ENCODE measurements around the gene DNAH8. TPM values are rescaled to one million over a fixed set of nuclear protein-coding genes. Genes with fewer than 3 reads are reported as not detected.

Gene DNAH8
- total RNA-seq, 1 experiment from 2014 or later, result not detected

- CTCF ChIA-PET, result no interaction called here
Measured at GRCh38 chr6:39035681-39036080, 320.6 kb downstream of the DNAH8 start.

GRCh38 chr6:39037082-39037508, 322.0 kb downstream of the DNAH8 start:
- TF ChIP-seq, protein P1, sequence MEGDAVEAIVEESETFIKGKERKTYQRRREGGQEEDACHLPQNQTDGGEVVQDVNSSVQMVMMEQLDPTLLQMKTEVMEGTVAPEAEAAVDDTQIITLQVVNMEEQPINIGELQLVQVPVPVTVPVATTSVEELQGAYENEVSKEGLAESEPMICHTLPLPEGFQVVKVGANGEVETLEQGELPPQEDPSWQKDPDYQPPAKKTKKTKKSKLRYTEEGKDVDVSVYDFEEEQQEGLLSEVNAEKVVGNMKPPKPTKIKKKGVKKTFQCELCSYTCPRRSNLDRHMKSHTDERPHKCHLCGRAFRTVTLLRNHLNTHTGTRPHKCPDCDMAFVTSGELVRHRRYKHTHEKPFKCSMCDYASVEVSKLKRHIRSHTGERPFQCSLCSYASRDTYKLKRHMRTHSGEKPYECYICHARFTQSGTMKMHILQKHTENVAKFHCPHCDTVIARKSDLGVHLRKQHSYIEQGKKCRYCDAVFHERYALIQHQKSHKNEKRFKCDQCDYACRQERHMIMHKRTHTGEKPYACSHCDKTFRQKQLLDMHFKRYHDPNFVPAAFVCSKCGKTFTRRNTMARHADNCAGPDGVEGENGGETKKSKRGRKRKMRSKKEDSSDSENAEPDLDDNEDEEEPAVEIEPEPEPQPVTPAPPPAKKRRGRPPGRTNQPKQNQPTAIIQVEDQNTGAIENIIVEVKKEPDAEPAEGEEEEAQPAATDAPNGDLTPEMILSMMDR (conservative IDR thresholded peaks at IDR 0.05), result no peak
- no peak for TF ChIP-seq EZH2 (IDR thresholded peaks at IDR 0.05; ENCODE audit: low read depth)
- Histone ChIP-seq H3K79me2 (ENCODE audit: low read depth) (no peaks in the 10 kb centered on the region), H3K36me3 (ENCODE audit: low read depth) (no peaks in the 10 kb centered on the region), H3K9me3 (ENCODE audit: insufficient read depth, low read depth) (no peaks in the 10 kb centered on the region), H3K4me2 (no peak overlapping the region), H2AFZ (no peak overlapping the region), H4K20me1 (ENCODE audit: insufficient read depth) (no peaks in the 10 kb centered on the region), H3K27me3 (ENCODE audit: insufficient read depth, low read depth) (peaks cover 93% of the 10 kb centered on the region), H3K4me1 (replicated peaks; ENCODE audit: insufficient read depth) (no peaks in the 10 kb centered on the region), H3K4me3 (no peak overlapping the region), H3K9me2 (ENCODE audit: insufficient read depth) (no peaks in the 10 kb centered on the region), H3F3A (ENCODE audit: insufficient read depth, low read depth) (no peaks in the 10 kb centered on the region), H3K27ac (no peak overlapping the region)
- ChIA-PET CTCF (no interaction called here), POLR2A (ENCODE audit: unreplicated experiment) (no interaction called here)
- intact Hi-C loops (cut with micrococcal nuclease; ENCODE audit: unreplicated experiment), result no loop called here
- BruUV-seq (replicated peaks), result no TSS peak
- no peak for DNase-seq

More at GRCh38 chr6:39035681-39036080, 320.6 kb downstream of the DNAH8 start:
- TF ChIP-seq, protein P1 (conservative IDR thresholded peaks at IDR 0.05), result no peak
- no peak for TF ChIP-seq EZH2 (IDR thresholded peaks at IDR 0.05; ENCODE audit: low read depth)
- no peaks in the 10 kb centered on the region for H3K79me2 ChIP-seq (ENCODE audit: low read depth)
- no peak overlapping the region for H3K27ac ChIP-seq
- H3K9me3 ChIP-seq (ENCODE audit: insufficient read depth, low read depth), result no peaks in the 10 kb centered on the region
- no peaks in the 10 kb centered on the region for H3K36me3 ChIP-seq (ENCODE audit: low read depth)
- H4K20me1 ChIP-seq (ENCODE audit: insufficient read depth), result no peaks in the 10 kb centered on the region
- H3K4me1 ChIP-seq (replicated peaks; ENCODE audit: insufficient read depth), result no peaks in the 10 kb centered on the region
- BruUV-seq (replicated peaks), result no TSS peak
- DNase-seq, result no peak
- no peak overlapping the region for H3K4me2 ChIP-seq
- H3K9me2 ChIP-seq (ENCODE audit: insufficient read depth), result no peaks in the 10 kb centered on the region
- no peak overlapping the region for H3K4me3 ChIP-seq
- intact Hi-C loops (cut with micrococcal nuclease; ENCODE audit: unreplicated experiment), result no loop called here
- POLR2A ChIA-PET (ENCODE audit: unreplicated experiment), result no interaction called here
- no peak overlapping the region for H2AFZ ChIP-seq
- no peaks in the 10 kb centered on the region for H3F3A ChIP-seq (ENCODE audit: insufficient read depth, low read depth)
- H3K27me3 ChIP-seq (ENCODE audit: insufficient read depth, low read depth), result peaks cover 93% of the 10 kb centered on the region

DNA sequence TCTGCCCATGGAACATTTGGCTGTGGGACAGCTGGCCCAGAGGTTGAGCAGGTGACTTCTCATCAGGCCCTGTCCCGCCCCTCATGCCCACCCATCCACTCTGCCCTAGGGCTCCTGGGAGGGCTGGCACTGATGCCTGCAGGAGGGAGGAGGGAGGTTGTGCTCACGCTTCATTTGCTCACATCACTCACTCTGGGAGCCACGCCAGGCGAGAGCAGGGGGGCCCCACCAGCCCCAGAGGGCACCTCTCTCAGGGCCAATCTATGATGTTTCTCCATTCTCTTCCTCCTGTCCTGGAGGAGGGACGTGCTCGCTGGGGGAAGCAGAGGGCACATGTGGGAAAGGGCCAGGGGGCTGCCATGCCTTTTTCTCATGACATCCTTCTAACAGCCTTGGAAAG, 322.6 kb downstream of the DNAH8 start:
- intact Hi-C loops (cut with micrococcal nuclease; ENCODE audit: unreplicated experiment), result no loop called here
- TF ChIP-seq EZH2 (IDR thresholded peaks at IDR 0.05; ENCODE audit: low read depth), result no peak
- TF ChIP-seq, protein P1 (conservative IDR thresholded peaks at IDR 0.05), result no peak
- POLR2A ChIA-PET (ENCODE audit: unreplicated experiment), result no interaction called here

More for the DNA sequence above, 322.6 kb downstream of the DNAH8 start:
- Histone ChIP-seq H3K79me2 (ENCODE audit: low read depth) (no peaks in the 10 kb centered on the region), H3K36me3 (ENCODE audit: low read depth) (no peaks in the 10 kb centered on the region), H3F3A (ENCODE audit: insufficient read depth, low read depth) (no peaks in the 10 kb centered on the region), H3K27me3 (ENCODE audit: insufficient read depth, low read depth) (peaks cover 98% of the 10 kb centered on the region), H4K20me1 (ENCODE audit: insufficient read depth) (no peaks in the 10 kb centered on the region), H3K9me3 (ENCODE audit: insufficient read depth, low read depth) (no peaks in the 10 kb centered on the region), H3K4me1 (replicated peaks; ENCODE audit: insufficient read depth) (no peaks in the 10 kb centered on the region), H3K4me2 (no peak overlapping the region), H3K9me2 (ENCODE audit: insufficient read depth) (no peaks in the 10 kb centered on the region), H3K4me3 (no peak overlapping the region), H3K27ac (no peak overlapping the region), H2AFZ (no peak overlapping the region)
- CTCF ChIA-PET, result no interaction called here
- no peak for DNase-seq
- no TSS peak for BruUV-seq (replicated peaks)

All from PC-9 (cell line).